HUES64 (cell line): ENCODE data around the gene CHDH.

Source experiments
- H3K27ac ChIP-seq: 2 replicates; pipeline ENCODE4 v1.7.0; 2013; ENCODE audit warnings: low read depth, low read length, inconsistent platforms
- H3K27me3 ChIP-seq: 2 replicates; pipeline ENCODE4 v1.6.1; 2013; ENCODE audit warnings: mild to moderate bottlenecking, low read length; ENCODE audit not compliant: insufficient read depth
- H3K36me3 ChIP-seq: 2 replicates; pipeline ENCODE4 v1.6.1; 2013; ENCODE audit warnings: mild to moderate bottlenecking, low read length; ENCODE audit not compliant: insufficient read depth
- H3K4me1 ChIP-seq: 2 replicates; pipeline ENCODE4 v1.6.1; 2013; ENCODE audit warnings: mild to moderate bottlenecking, low read length, moderate library complexity; ENCODE audit not compliant: insufficient read depth
- H3K4me3 ChIP-seq: 2 replicates; pipeline ENCODE4 v1.5.1; 2013; ENCODE audit warnings: mild to moderate bottlenecking, low read length, moderate library complexity
- H3K9ac ChIP-seq: 2 replicates; pipeline ENCODE4 v1.6.1; 2013; ENCODE audit warnings: mild to moderate bottlenecking, low read depth, low read length
- H3K9me3 ChIP-seq: 2 replicates; pipeline ENCODE4 v1.6.1; 2013; ENCODE audit warnings: low read depth, low read length; ENCODE audit not compliant: insufficient read depth
- WGBS: fragments of 150-250, 120-280 bp; methylation state at CpG from one replicate; pipeline ENCODE4 v1.1.7; 2013; ENCODE audit warnings: missing lambda C conversion rate; 5-methylcytosine and 5-hydroxymethylcytosine counted together

The CHDH gene

DNA sequence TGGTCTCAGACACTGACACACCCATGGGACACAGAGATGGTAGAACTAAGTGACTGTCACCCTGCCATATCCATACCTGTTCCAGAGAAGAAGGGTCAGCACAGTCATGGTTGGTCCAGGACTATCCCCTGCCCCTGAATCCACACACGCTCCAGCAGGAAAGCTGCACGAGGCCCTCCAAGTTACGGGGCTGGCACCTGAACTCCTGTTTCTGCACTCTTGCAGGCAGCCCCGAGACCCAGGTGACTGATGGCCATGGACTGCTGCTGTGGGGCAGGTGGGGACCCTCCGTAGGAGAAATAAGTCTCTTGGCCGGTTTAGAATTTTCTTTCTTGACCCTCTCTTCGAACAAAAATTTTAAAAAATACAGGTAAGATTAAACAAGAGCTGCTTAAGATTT is 30.6 kb downstream of the CHDH start:
- H3K27me3 ChIP-seq = no peaks in the 10 kb centered on the region
- no peak overlapping the region for H3K27ac ChIP-seq
- H3K4me1 ChIP-seq = no peaks in the 10 kb centered on the region
- 98% methylated on average over 7 of the region's 7 CpGs for WGBS
- H3K4me3 ChIP-seq = no peak overlapping the region
- no peak overlapping the region for H3K9ac ChIP-seq
- no peaks in the 10 kb centered on the region for H3K9me3 ChIP-seq
- peaks cover 32% of the 10 kb centered on the region for H3K36me3 ChIP-seq

DNA sequence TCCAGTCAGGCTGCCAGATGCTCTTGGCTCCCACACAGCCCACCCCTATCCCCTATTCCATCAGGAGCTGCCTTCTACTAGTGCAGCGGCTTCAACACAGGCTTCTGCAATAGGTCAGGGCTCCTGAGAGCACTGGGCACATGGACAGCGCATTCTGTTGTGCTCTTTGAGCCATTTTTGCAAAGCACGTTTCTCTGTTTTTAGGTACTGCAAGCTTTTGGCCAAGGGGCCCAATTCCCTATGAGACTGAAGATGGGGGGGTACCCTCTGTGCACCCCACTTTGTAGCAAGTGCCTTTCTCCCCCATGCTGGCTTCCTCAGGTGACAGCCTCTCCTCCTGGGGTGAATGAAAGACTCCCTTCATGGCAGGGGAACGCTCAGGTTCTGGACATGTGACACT is 31.2 kb downstream of the CHDH start:
- Histone ChIP-seq H3K27me3 (no peaks in the 10 kb centered on the region), H3K4me1 (no peaks in the 10 kb centered on the region), H3K9me3 (no peaks in the 10 kb centered on the region), H3K27ac (no peak overlapping the region), H3K9ac (no peak overlapping the region), H3K36me3 (peaks cover 27% of the 10 kb centered on the region), H3K4me3 (no peak overlapping the region)
- WGBS = 96% methylated on average over 4 of the region's 4 CpGs

DNA sequence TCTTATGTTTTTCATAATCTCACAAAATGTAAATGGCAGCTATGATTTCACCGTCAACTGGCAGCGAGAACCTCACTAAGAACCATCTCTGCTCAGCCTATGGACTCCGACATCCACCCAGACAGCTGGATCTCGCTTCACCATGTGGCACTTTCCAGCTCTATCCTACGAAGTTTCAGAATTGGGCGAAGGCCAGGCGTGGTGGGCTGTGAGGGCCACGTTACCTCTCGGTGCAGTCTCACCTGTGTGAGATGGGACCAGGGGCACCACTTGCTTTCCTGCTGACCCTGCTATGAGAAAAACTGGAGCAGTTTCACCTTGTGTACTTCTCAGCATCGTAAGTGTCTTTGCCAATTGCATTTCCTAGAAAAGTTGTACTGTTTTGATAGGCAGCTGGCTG is 32.3 kb downstream of the CHDH start:
- Histone ChIP-seq H3K9ac (no peak overlapping the region), H3K27ac (no peak overlapping the region), H3K4me3 (no peak overlapping the region), H3K9me3 (no peaks in the 10 kb centered on the region), H3K36me3 (peaks cover 22% of the 10 kb centered on the region; the same call in 1 of the 2 replicates), H3K27me3 (no peaks in the 10 kb centered on the region), H3K4me1 (no peaks in the 10 kb centered on the region)
- WGBS = 95% methylated on average over 10 of the region's 10 CpGs

DNA sequence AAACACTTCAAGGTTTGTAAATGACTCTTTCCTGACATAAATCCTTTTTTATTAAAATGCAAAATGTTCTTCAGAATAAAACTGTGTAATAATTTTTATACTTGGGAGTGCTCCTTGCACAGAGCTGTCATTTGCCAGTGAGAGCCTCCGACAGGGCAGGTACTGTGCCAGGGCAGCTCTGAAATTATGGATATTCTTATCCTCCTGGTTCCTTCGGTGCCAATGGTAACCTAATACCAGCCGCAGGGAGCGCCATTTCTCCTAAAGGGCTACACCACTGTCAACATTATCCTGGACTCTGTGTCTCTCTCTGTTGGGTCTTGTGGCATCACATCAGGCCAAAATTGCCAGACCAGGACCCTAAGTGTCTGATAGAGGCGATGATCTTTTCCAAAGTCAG is 33.0 kb downstream of the CHDH start:
- 95% methylated on average over 5 of the region's 5 CpGs for WGBS
- H3K4me3 ChIP-seq = no peak overlapping the region
- no peak overlapping the region for H3K27ac ChIP-seq
- H3K36me3 ChIP-seq = 0 out of 2 replicates have a peak, but pooled peaks cover 15% of the 10 kb centered on the region
- H3K4me1 ChIP-seq = no peaks in the 10 kb centered on the region
- H3K9me3 ChIP-seq = no peaks in the 10 kb centered on the region
- no peak overlapping the region for H3K9ac ChIP-seq
- H3K27me3 ChIP-seq = no peaks in the 10 kb centered on the region

DNA sequence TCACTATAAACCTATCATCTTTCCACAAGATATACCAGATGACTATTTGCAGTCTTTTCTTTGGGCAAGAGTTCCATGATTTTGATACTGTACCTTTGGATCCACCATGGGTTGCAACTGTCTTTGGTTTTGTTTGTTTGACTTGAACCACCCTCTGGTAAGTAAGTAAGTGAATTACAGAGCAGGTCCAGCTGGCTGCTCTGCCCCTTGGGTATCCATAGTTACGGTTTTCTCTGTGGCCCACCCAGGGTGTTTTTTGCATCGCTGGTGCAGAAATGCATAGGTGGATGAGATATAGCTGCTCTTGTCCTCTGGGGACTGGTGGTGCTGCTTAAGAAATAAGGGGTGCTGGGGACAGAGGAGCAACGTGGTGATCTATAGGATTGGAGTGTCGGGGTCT is 33.8 kb downstream of the CHDH start:
- H3K27me3 ChIP-seq = no peaks in the 10 kb centered on the region
- WGBS = 86% methylated on average over 4 of the region's 4 CpGs
- no peaks in the 10 kb centered on the region for H3K9me3 ChIP-seq
- H3K36me3 ChIP-seq = 0 out of 2 replicates have a peak, but pooled peaks cover 7% of the 10 kb centered on the region
- H3K9ac ChIP-seq = no peak overlapping the region
- H3K4me3 ChIP-seq = no peak overlapping the region
- H3K27ac ChIP-seq = no peak overlapping the region
- H3K4me1 ChIP-seq = no peaks in the 10 kb centered on the region

DNA sequence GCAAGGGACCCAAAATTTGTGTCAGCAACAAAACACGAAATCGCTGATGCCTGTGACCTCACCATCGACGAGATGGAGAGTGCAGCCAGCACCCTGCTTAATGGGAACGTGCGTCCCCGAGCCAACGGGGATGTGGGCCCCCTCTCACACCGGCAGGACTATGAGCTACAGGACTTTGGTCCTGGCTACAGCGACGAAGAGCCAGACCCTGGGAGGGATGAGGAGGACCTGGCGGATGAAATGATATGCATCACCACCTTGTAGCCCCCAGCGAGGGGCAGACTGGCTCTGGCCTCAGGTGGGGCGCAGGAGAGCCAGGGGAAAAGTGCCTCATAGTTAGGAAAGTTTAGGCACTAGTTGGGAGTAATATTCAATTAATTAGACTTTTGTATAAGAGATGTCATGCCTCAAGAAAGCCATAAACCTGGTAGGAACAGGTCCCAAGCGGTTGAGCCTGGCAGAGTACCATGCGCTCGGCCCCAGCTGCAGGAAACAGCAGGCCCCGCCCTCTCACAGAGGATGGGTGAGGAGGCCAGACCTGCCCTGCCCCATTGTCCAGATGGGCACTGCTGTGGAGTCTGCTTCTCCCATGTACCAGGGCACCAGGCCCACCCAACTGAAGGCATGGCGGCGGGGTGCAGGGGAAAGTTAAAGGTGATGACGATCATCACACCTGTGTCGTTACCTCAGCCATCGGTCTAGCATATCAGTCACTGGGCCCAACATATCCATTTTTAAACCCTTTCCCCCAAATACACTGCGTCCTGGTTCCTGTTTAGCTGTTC is 34.9 kb downstream of the CHDH start:
- H3K9me3 ChIP-seq = no peaks in the 10 kb centered on the region
- no peak overlapping the region for H3K9ac ChIP-seq
- no peaks in the 10 kb centered on the region for H3K27me3 ChIP-seq
- no peak overlapping the region for H3K4me3 ChIP-seq
- no peak overlapping the region for H3K27ac ChIP-seq
- no peaks in the 10 kb centered on the region for H3K4me1 ChIP-seq
- H3K36me3 ChIP-seq = 0 out of 2 replicates have a peak, but pooled peaks cover 3% of the 10 kb centered on the region
- WGBS = 93% methylated on average over 24 of the region's 24 CpGs

DNA sequence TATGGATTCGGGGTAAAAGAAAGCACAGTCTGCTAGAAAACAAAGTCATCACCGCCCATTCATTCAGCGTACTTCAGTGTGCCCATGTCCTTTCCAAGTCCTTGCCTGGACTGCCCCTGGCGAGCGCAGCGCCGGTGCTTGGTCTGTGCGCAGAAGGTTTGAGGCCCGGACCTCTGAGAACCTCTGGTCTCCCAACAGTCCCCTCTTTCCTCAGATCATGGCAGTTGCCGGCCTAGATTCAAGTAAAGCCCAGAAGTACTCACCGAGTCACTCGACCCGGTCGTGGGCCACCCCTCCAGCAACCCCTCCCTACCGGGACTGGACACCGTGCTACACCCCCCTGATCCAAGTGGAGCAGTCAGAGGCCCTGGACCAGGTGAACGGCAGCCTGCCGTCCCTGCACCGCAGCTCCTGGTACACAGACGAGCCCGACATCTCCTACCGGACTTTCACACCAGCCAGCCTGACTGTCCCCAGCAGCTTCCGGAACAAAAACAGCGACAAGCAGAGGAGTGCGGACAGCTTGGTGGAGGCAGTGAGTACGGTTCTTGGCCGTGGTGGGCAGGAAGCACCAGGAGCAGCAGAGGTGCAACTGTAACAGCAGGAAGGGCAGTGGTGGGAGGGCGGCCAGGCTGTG is 36.3 kb downstream of the CHDH start:
- no peak overlapping the region for H3K27ac ChIP-seq
- H3K9ac ChIP-seq = no peak overlapping the region
- 93% methylated on average over 28 of the region's 28 CpGs for WGBS
- no peaks in the 10 kb centered on the region for H3K9me3 ChIP-seq
- peaks cover 4% of the 10 kb centered on the region; the same call in 1 of the 2 replicates for H3K4me1 ChIP-seq
- no peaks in the 10 kb centered on the region for H3K36me3 ChIP-seq
- no peaks in the 10 kb centered on the region for H3K27me3 ChIP-seq
- H3K4me3 ChIP-seq = no peak overlapping the region

DNA sequence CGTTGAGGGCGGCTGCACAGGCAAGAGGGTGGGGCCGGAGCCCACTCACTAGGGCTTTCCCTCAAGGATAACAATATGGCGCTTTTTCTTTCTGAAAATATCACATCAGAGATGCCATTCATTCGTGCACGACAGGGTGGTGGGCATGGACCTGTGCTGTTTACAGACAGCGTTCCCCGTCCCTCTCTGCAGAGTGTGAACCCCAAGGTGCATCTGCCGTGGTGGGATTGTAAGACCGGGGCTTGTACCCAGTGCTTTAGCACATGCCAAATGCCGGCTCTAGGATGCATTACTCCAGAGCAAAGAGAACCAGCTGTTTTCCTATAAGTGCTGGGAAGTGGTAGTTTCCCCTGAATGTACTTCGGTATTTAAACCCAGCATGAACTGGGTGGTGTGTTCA is 37.0 kb downstream of the CHDH start:
- Histone ChIP-seq H3K9ac (no peak overlapping the region), H3K4me3 (no peak overlapping the region), H3K27ac (no peak overlapping the region), H3K9me3 (no peaks in the 10 kb centered on the region), H3K36me3 (no peaks in the 10 kb centered on the region), H3K4me1 (peaks cover 10% of the 10 kb centered on the region; the same call in 1 of the 2 replicates), H3K27me3 (no peaks in the 10 kb centered on the region)
- 94% methylated on average over 12 of the region's 12 CpGs for WGBS

DNA sequence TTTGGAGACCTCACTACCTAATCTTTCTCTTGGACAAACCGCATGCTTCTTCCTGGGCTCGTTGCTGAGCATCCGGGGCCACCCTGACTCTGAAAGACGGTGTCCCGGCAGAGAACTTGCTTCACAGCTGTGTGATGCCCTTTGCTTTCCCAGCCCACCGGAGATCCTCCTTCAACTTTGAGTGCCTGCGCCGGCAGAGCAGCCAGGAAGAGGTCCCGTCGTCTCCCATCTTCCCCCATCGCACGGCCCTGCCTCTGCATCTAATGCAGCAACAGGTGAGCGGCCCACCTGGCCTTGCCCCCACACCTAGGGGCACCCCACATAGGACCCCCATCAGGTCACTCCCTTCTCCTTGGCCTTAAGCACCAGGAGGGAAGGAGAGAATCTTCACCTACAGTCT is 37.7 kb downstream of the CHDH start:
- H3K9ac ChIP-seq = no peak overlapping the region
- no peaks in the 10 kb centered on the region for H3K9me3 ChIP-seq
- no peaks in the 10 kb centered on the region for H3K27me3 ChIP-seq
- no peak overlapping the region for H3K27ac ChIP-seq
- peaks cover 12% of the 10 kb centered on the region; the same call in 1 of the 2 replicates for H3K4me1 ChIP-seq
- 96% methylated on average over 13 of the region's 13 CpGs for WGBS
- no peaks in the 10 kb centered on the region for H3K36me3 ChIP-seq
- no peak overlapping the region for H3K4me3 ChIP-seq

DNA sequence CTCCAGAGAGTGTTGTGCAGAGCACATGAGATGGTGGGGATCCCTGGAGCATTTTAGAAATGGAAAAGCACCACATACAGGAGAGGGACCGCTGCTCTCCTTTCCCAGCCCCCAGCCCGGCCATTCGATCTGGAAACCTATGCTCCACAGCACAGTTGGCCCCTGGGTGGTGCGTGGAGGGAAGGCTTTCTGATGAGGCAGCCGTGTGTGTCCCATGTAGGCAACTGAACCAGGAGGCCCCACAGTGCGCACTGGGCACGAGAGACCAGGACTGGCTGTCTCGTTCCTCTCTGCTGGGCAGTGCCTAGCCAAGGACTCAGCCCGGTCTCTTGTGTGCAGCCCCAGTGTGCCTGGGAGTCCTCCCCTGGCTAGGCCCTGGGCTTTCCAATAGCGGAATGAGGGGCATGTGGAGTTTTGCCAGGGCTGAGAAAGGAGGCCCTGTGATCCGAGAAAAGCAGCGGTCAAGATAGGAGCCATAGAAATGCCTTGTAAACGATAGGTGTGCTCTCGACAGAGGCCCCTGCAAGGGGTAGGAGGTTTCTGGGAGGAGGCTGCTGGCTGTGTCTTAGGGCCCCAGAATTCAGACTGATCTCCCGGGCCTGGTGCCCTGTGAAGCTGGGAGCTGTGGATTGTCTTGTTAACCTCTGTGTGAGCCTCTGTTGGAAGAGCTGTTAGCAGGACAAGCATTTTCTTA is 39.0 kb downstream of the CHDH start:
- Histone ChIP-seq H3K27me3 (no peaks in the 10 kb centered on the region), H3K36me3 (no peaks in the 10 kb centered on the region), H3K4me3 (no peak overlapping the region), H3K27ac (no peak overlapping the region), H3K9ac (no peak overlapping the region), H3K9me3 (no peaks in the 10 kb centered on the region), H3K4me1 (peaks cover 12% of the 10 kb centered on the region; the same call in 1 of the 2 replicates)
- WGBS = 91% methylated on average over 15 of the region's 15 CpGs
